ENCODE data around the gene RAB40B.

RAB40B gene

GRCh38 chr17:82619641-82620040, 78.9 kb downstream of the RAB40B start:
- TF ChIP-seq CTCF (conservative IDR thresholded peaks at IDR 0.05; ENCODE audit: low read depth): no peak
- peak overlapping the region; percentile 7; the same call in 1 of the 2 replicates for H3K27ac ChIP-seq
- CTCF ChIA-PET: interaction anchor here (0.7 kb wide), 1 partner anchor 10 kb away, joined by 5 read pairs; no protein-coding TSS in a partner anchor
- no peak for DNase-seq (ENCODE audit: low spot score)
- POLR2A ChIA-PET (ENCODE audit: low non-redundant PET): no interaction called here

- H3K27ac ChIP-seq: no peak overlapping the region; the same call in 1 of the 2 replicates
- DNase-seq (ENCODE audit: low spot score): no peak
- no peak for TF ChIP-seq CTCF (conservative IDR thresholded peaks at IDR 0.05; ENCODE audit: low read depth)
- ChIA-PET CTCF (interaction anchor here (0.7 kb wide), 1 partner anchor 10 kb away, joined by 5 read pairs; no protein-coding TSS in a partner anchor), POLR2A (ENCODE audit: low non-redundant PET) (no interaction called here)
Measured at GRCh38 chr17:82619211-82619610, 79.3 kb downstream of the RAB40B start.

GRCh38 chr17:82616021-82616711, 82.3 kb downstream of the RAB40B start:
- TF ChIP-seq CTCF (conservative IDR thresholded peaks at IDR 0.05; ENCODE audit: low read depth): no peak
- POLR2A ChIA-PET (ENCODE audit: low non-redundant PET): no interaction called here
- CTCF ChIA-PET: no interaction called here
- H3K27ac ChIP-seq: no peak overlapping the region
- DNase-seq (ENCODE audit: low spot score): no peak

GRCh38 chr17:82615084-82616020, 83.1 kb downstream of the RAB40B start:
- CTCF ChIA-PET: no interaction called here
- POLR2A ChIA-PET (ENCODE audit: low non-redundant PET): no interaction called here
- H3K27ac ChIP-seq: no peak overlapping the region
- no peak for DNase-seq (ENCODE audit: low spot score)
- TF ChIP-seq CTCF (conservative IDR thresholded peaks at IDR 0.05; ENCODE audit: low read depth): 0 out of 2 replicates have a peak, but pooled peaks have one; percentile 9

GRCh38 chr17:82614095-82614631, 84.3 kb downstream of the RAB40B start:
- ChIA-PET POLR2A (ENCODE audit: low non-redundant PET) (no interaction called here), CTCF (no interaction called here)
- no peak for TF ChIP-seq CTCF (conservative IDR thresholded peaks at IDR 0.05; ENCODE audit: low read depth)
- H3K27ac ChIP-seq: peak overlapping the region; percentile 37
- no peak for DNase-seq (ENCODE audit: low spot score)

GRCh38 chr17:82613283-82614094, 85.0 kb downstream of the RAB40B start:
- CTCF ChIA-PET: no interaction called here
- TF ChIP-seq CTCF (conservative IDR thresholded peaks at IDR 0.05; ENCODE audit: low read depth): no peak
- H3K27ac ChIP-seq: peak overlapping the region; percentile 37
- DNase-seq (ENCODE audit: low spot score): no peak
- POLR2A ChIA-PET (ENCODE audit: low non-redundant PET): no interaction called here
